ENCODE data around the gene CTNS. TPM values are rescaled to one million over a fixed set of nuclear protein-coding genes. Genes with fewer than 3 reads are reported as not detected.

Gene CTNS
- total RNA-seq, 6 donors from 2014 or later, result 22.1 to 31.4 (median 25.3) TPM

DNA sequence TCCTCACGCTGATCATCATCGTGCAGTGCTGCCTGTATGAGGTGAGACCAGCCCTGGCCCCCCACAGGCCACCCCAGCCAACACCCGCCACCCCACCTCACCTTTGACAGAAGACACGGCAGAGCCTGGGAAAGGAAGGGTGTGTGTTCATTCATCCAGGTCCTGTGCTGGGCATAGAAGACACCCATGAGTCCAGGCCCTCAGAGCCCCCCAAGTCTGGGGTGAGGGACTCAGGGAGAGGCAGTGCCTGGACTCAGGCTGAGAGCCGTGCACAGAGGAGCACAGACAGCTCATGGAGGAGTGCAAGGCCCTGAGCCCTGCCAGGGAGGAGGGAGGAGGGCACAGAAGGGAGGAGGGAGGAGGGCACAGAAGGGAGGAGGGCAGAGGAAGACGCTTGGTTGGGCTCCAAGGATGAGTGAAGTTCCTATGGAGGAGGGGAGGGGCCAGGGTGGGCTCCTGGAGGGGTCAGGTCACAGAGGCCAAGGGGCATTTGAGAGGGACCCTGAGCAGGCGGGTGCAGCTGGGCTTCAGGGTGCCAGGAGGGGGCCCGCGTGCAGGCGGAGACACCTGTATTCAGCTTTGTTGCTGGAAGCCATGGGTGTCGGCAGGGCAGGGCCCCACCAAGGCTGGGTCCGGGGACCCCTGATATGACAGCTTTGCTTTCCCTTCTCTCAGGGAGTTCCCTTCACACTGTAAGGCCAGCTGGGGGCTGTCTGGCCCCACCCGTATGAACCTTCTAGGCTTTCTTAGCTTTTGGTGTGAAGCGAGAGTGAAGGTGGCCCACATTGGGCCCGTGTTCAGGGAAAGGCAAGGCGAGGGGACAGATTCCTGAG lies 20.4 kb downstream of the CTNS start:
- peaks cover 7 to 10% (median 8%) of the 10 kb centered on the region in 4 donors for H3K4me1 ChIP-seq
- peaks cover 0 to 47% (median 24%) of the 10 kb centered on the region in 4 donors for H3K36me3 ChIP-seq
- DNase-seq (peak in 1 of 2 donors; percentile 72), ATAC-seq (ENCODE audit: low FRiP score in 2 of 2) (no peak)
- 88 to 93% methylated on average over 13 to 16 of the region's 16 CpGs for WGBS, 2 donors
- H3K4me3 ChIP-seq, result no peak overlapping the region
- H3K27ac ChIP-seq, result no peak overlapping the region
- H3K9me3 ChIP-seq, result no peaks in the 10 kb centered on the region
- H3K27me3 ChIP-seq, result no peaks in the 10 kb centered on the region
- TF ChIP-seq CTCF (IDR thresholded peaks at IDR 0.05) (no peak), EP300 (IDR thresholded peaks at IDR 0.05) (no peak), POLR2AphosphoS5 (IDR thresholded peaks at IDR 0.05) (no peak), POLR2A (IDR thresholded peaks at IDR 0.05) (no peak)

- Histone ChIP-seq H3K27ac (no peak overlapping the region), H3K9me3 (no peaks in the 10 kb centered on the region), H3K36me3 (peaks cover 0 to 53% (median 28%) of the 10 kb centered on the region in 4 donors), H3K4me3 (no peak overlapping the region), H3K27me3 (no peaks in the 10 kb centered on the region), H3K4me1 (peaks cover 7 to 10% (median 8%) of the 10 kb centered on the region in 4 donors)
- TF ChIP-seq EP300 (IDR thresholded peaks at IDR 0.05) (no peak), CTCF (IDR thresholded peaks at IDR 0.05) (no peak), POLR2AphosphoS5 (IDR thresholded peaks at IDR 0.05) (no peak), POLR2A (IDR thresholded peaks at IDR 0.05) (no peak)
- DNase-seq (peak in 1 of 2 donors; percentile 32), ATAC-seq (ENCODE audit: low FRiP score in 2 of 2) (no peak)
- 78 to 93% methylated on average over 7 of the region's 7 CpGs for whole genome bisulfite sequencing, 2 donors
Measured at GRCh38 chr17:3657588-3657869, 21.0 kb downstream of the CTNS start.

DNA sequence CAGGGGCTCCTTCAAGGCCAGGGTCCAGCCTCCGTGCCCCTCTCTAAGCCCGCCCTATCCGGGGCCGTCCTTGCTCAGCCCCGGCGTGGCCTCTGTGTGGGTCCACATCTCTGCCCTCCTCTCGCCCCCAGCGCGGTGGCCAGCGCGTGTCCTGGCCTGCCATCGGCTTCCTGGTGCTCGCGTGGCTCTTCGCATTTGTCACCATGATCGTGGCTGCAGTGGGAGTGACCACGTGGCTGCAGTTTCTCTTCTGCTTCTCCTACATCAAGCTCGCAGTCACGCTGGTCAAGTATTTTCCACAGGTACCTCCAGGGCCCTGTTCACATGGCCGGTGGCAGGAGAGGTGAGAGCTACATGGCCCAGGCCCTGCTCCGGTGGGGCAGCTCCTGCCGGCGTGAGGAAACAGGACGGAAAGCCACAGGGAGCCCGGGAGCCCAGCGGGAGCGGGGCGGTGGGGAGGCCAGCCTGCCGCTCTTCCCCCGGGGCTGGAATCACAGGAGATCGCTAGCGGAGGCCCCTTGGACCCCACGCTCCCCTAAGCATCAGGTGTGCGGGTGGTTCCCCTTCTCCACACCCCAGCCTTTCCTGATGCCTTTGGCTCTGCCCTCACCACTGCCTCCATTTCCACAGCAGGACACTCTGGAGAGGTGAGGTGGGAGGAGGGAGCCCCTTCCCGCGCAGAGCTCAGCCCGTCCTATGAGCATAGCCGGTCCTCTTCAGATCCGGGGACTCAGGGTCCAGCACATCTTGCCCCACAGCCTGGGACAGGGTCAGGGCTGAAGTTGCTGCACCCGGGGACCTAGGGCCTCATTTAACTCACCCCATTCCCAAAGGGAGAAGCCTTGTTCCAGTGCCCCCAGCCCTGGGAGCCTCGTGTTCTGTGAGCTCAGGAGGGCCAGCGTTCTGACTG lies 21.6 kb downstream of the CTNS start:
- Histone ChIP-seq H3K36me3 (peaks cover 0 to 59% (median 33%) of the 10 kb centered on the region in 4 donors), H3K9me3 (no peaks in the 10 kb centered on the region), H3K27ac (peak overlapping the region in 2 of 4 donors; percentile 46 to 58), H3K4me3 (no peak overlapping the region), H3K4me1 (peaks cover 7 to 10% (median 8%) of the 10 kb centered on the region in 4 donors), H3K27me3 (no peaks in the 10 kb centered on the region)
- DNase-seq, result peak in 1 of 2 donors; percentile 77
- 86 to 88% methylated on average over 25 to 37 of the region's 42 CpGs for WGBS, 2 donors
- TF ChIP-seq POLR2A (IDR thresholded peaks at IDR 0.05), result no peak
- no peak for TF ChIP-seq POLR2AphosphoS5 (IDR thresholded peaks at IDR 0.05)
- no peak for ATAC-seq (ENCODE audit: low FRiP score in 2 of 2)

DNA sequence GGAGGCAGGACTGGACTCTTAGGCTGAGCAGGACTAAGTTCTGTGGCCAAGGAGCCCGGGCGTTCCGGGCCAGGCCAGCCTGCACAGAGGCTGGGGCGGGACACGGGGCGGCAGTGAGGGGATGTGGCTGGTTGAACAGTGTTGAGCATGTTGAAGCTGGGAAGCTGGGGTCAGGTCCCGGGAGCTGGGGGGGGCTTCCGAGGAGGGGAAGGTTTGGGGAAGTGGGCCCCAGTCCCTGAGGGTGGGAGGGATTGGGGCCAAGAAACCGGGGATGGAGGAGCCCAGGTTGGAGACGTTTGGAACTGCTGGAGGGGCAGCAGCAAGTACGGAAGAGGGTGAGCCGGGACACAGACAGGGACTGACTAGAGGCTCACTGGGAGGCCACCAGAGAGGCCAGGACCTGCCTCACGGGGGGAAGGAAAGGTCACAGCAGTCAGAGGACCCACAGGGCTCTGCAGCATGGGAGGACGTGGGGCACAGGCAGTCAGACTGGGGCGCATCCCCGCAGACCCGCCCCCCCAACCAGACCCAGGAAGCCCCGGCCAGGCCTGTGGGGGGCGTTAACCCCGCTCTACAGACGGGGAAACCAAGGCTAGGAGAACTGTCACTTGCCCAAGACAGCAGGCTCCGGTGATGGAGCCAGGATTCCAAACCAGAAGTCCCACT lies 22.4 kb downstream of the CTNS start:
- no peak overlapping the region for H3K4me3 ChIP-seq
- DNase-seq (peak in 1 of 2 donors; percentile 72), ATAC-seq (ENCODE audit: low FRiP score in 2 of 2) (peak in 1 of 2 donors; percentile 21)
- no peaks in the 10 kb centered on the region for H3K9me3 ChIP-seq
- peaks cover 0 to 66% (median 40%) of the 10 kb centered on the region in 4 donors for H3K36me3 ChIP-seq
- WGBS, 2 donors, result 75 to 80% methylated on average over 17 to 21 of the region's 22 CpGs
- H3K4me1 ChIP-seq, result peaks cover 7 to 10% (median 8%) of the 10 kb centered on the region in 4 donors
- TF ChIP-seq EP300 (IDR thresholded peaks at IDR 0.05) (no peak), POLR2A (IDR thresholded peaks at IDR 0.05) (no peak), CTCF (IDR thresholded peaks at IDR 0.05) (no peak), POLR2AphosphoS5 (IDR thresholded peaks at IDR 0.05) (no peak)
- no peaks in the 10 kb centered on the region for H3K27me3 ChIP-seq
- H3K27ac ChIP-seq, result peak overlapping the region; percentile 46 to 58 (median 47)
